Caki2 (cell line): Measurements from ENCODE around the gene TEKT5. TPM values are rescaled to one million over a fixed set of nuclear protein-coding genes. Genes with fewer than 3 reads are reported as not detected.
"Not testable (repeated sequence)": the region's sequence is repeated elsewhere in the genome, so short reads cannot be mapped to it uniquely, and the experiment has no call there.

Source experiments
- DNase-seq: peaks from one replicate; pipeline ENCODE4 v3.0.0-alpha.2; 2015; ENCODE audit warnings: low read depth
- in situ Hi-C: cut with HindIII; loops from 2 replicates; pipeline ENCODE4 v1.10.0; 2016; ENCODE audit warnings: low sequenced_read_pairs, low pct_unique_long_range_greater_than_20kb, mixed read lengths
- total RNA-seq: library from RNA; depleted of rRNA; stranded (reverse); fragments of >200 nt; shearing (Covaris generic); gene quantifications from 2 replicates; pipeline ENCODE4 v1.2.3, GENCODE V29; 2014; ENCODE audit warnings: low replicate concordance

Gene TEKT5
- total RNA-seq, 1 experiment from 2014 or later, result not detected

GRCh38 chr16:10692470-10692869, 2.3 kb downstream of the TEKT5 start:
- in situ Hi-C loops, result no loop called here
- DNase-seq, result no peak

GRCh38 chr16:10688726-10689125, 6.0 kb downstream of the TEKT5 start:
- no peak for DNase-seq
- in situ Hi-C loops, result no loop called here

DNA sequence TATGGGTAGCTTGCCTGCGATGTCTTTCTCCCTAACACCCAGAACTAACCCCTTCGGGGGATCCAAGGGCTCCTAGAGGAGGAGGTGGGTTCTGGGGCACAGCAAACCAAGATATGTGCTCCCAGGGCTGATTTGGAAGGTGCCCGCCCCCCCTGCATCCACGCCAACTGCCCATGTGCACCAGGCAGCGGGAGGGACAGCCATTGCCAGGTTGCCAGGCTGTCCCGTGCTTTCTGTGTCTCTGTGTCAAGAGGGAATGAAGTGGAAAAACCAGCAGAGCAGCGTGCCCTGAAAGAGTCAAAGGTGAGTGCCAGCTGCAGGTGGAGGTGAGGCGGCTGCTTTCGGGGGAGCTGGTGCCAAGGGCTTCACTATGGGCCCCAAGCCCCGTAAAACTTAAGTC, 6.4 kb downstream of the TEKT5 start:
- DNase-seq, result no peak
- in situ Hi-C loops, result no loop called here

GRCh38 chr16:10685709-10686108, 9.0 kb downstream of the TEKT5 start:
- in situ Hi-C loops, result no loop called here

GRCh38 chr16:10684511-10685151, 10.1 kb downstream of the TEKT5 start:
- in situ Hi-C loops, result no loop called here
- DNase-seq, result no peak

More at GRCh38 chr16:10685709-10686108, 9.0 kb downstream of the TEKT5 start:
- no peak for DNase-seq

DNA sequence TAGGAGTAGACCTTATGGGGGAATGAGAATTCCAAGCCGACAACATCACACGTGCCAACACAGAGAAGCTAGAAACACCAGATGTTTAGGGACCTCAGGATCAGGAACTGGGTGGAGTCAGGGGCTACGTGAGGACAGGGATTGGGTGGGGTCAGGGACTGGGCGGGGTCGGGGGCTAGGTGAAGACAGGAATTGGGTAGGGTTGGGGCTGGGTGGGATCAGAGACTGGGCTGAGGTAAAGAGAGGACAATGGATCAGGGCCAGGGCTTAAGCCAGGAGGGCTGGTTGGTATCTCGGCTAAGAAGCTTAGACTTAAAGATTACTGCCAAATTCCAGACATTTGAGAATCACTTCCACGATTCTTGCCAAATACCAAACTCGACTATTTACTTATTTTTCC, 11.6 kb downstream of the TEKT5 start:
- DNase-seq, result no peak
- in situ Hi-C loops, result no loop called here

DNA sequence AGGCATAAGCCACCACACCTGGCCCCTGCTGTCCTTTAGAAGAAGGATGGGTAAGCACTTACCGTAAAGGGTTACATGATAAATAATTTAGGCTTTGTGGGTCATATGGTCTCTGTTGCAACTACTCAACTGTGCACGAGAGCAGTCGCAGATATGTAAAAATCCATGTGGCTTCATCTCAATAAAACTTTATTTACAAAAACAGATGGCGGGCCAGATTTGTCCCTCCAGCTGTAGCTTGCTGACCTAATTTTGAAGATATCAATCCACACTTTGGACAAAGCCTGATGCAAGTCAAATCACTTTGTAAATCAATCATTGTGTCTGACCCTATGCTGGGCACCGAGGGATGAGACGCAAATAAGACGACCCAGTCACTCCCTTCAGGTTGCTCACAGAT, 12.1 kb downstream of the TEKT5 start:
- DNase-seq, result no peak
- in situ Hi-C loops, result no loop called here

GRCh38 chr16:10681310-10682308, 13.1 kb downstream of the TEKT5 start:
- in situ Hi-C loops, result no loop called here
- no peak for DNase-seq

DNA sequence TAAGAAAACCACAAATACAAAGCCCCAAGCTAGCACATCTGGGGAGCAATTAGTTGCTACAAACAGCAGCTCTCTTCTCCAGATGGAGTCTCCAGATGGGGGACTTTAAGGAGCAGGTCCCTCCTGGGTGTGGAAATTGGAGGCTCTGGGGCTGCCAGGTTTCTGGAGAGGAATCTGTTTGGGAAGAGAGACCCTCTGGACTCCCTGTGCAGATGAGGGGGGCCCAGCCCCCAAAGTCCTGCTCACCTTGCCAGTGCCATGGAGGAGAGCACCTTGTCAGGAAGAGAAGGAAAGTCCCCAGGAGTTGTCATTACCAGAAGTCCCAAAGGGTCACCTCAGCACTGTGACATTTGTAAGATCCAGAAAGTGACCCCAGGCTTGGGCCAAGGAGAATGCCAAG, 14.8 kb downstream of the TEKT5 start:
- no peak for DNase-seq
- in situ Hi-C loops, result no loop called here

- in situ Hi-C loops, DNase-seq: not testable (repeated sequence)
These were observed 15.3 kb downstream of the TEKT5 start for GRCh38 chr16:10679441-10679840.

GRCh38 chr16:10678655-10679054, 16.1 kb downstream of the TEKT5 start:
- no peak for DNase-seq
- in situ Hi-C loops, result no loop called here

GRCh38 chr16:10676284-10676683, 18.4 kb downstream of the TEKT5 start:
- DNase-seq, result no peak
- in situ Hi-C loops, result no loop called here

- no peak for DNase-seq
- in situ Hi-C loops, result no loop called here
These were observed 18.9 kb downstream of the TEKT5 start for GRCh38 chr16:10675861-10676260.

GRCh38 chr16:10675216-10675615, 19.5 kb downstream of the TEKT5 start:
- no peak for DNase-seq
- in situ Hi-C loops, result no loop called here

DNA sequence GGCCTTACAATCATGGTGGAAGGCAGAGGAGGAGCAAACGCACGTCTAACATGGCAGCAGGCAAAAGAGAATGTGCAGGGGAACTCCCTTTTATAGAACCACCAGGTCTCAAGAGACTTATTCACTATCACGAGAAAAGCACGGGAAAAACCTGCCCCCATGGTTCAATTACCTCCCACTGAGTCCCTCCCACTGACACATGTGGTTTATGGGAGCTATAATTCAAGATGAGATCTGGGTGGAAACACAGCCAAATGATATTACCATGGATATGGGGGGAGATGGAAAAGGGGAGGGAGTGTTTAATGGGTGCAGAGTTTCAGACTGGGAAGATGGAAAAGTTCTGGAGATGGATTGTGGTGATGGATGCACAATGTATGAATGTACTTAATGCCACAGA, 23.0 kb downstream of the TEKT5 start:
- DNase-seq, result no peak
- in situ Hi-C loops, result no loop called here

DNA sequence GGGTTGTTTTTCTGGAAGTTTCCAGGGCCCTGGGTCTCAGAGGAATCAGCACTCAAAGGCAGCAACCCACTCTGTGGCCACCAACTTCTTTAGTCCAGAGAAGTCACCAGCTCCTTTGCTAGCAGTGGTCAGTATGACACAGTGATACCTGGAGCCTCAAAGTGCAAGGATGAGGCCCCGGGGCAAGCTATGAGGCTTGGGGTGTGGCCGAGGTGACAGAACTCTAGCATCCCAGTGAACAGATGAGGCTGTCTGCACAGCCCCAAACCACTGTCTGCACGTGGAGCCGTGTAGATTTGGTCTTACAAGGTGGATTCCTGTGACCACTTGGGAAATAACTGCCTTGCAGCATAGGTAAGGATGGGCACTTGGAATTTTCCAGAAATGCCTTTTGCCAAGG, 24.9 kb downstream of the TEKT5 start:
- DNase-seq, result no peak
- in situ Hi-C loops, result no loop called here

GRCh38 chr16:10668322-10669045, 26.2 kb downstream of the TEKT5 start:
- DNase-seq, result no peak
- in situ Hi-C loops, result no loop called here

- in situ Hi-C loops, result no loop called here
- no peak for DNase-seq
These were observed 27.5 kb downstream of the TEKT5 start for GRCh38 chr16:10667239-10667638.

DNA sequence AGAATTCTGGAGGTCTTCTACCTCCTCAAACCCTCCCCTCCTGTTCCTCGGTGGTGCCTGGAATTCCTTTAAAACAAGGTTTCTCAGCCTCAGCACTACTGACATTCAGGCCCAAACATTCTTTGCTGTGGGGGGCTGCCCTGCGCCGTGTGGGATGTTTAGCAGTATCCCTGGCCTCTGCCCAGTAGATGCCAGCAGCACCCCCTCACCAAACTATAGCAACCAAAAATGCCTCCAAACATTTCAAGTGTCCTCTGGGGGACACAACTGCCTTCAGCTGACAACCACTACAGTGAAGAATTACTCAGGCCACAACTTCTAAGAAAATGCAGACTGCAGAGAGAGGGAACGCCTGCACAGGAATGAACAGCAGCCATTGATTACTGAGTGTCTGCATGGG, 28.4 kb downstream of the TEKT5 start:
- no peak for DNase-seq
- in situ Hi-C loops, result no loop called here
